CD4-positive, alpha-beta T cell treated with Interleukin-10 for 1 hour (primary cell): ENCODE results near the gene MSL3B.

ENCODE experiments used
- DNase-seq: peaks from one replicate; pipeline ENCODE4 v3.0.0-alpha.2; 2020

MSL3B gene

GRCh38 chr2:233852056-233852455 lies 16.1 kb downstream of the MSL3B start:
- no peak for DNase-seq

GRCh38 chr2:233851169-233851568 lies 17.0 kb downstream of the MSL3B start:
- no peak for DNase-seq

- DNase-seq: no peak
Observed at GRCh38 chr2:233850745-233851144, 17.4 kb downstream of the MSL3B start.

- no peak for DNase-seq
Observed at GRCh38 chr2:233849607-233850271, 18.4 kb downstream of the MSL3B start.

GRCh38 chr2:233848276-233848675 lies 19.9 kb downstream of the MSL3B start:
- DNase-seq: no peak

- DNase-seq: no peak
Observed at GRCh38 chr2:233847248-233847898, 20.8 kb downstream of the MSL3B start.

- DNase-seq: no peak
Observed at GRCh38 chr2:233846387-233847247, 21.6 kb downstream of the MSL3B start.

GRCh38 chr2:233845301-233846060 lies 22.7 kb downstream of the MSL3B start:
- DNase-seq: no peak

- DNase-seq: no peak
Observed at GRCh38 chr2:233844836-233845235, 23.4 kb downstream of the MSL3B start.

GRCh38 chr2:233844064-233844807 lies 23.9 kb downstream of the MSL3B start:
- DNase-seq: no peak

GRCh38 chr2:233841183-233841582 lies 27.0 kb downstream of the MSL3B start:
- no peak for DNase-seq

GRCh38 chr2:233840520-233840919 lies 27.7 kb downstream of the MSL3B start:
- DNase-seq: no peak

- DNase-seq: no peak
Observed at GRCh38 chr2:233839447-233839820, 28.8 kb downstream of the MSL3B start.

- no peak for DNase-seq
Observed at GRCh38 chr2:233838726-233839446, 29.3 kb downstream of the MSL3B start.

GRCh38 chr2:233838251-233838650 lies 29.9 kb downstream of the MSL3B start:
- DNase-seq: no peak

GRCh38 chr2:233837694-233838229 lies 30.4 kb downstream of the MSL3B start:
- no peak for DNase-seq

GRCh38 chr2:233836359-233836758 lies 31.8 kb downstream of the MSL3B start:
- DNase-seq: no peak

- DNase-seq: no peak
Observed at GRCh38 chr2:233835230-233836186, 32.7 kb downstream of the MSL3B start.

GRCh38 chr2:233833345-233833744 lies 34.8 kb downstream of the MSL3B start:
- DNase-seq: no peak

GRCh38 chr2:233832869-233833311 lies 35.3 kb downstream of the MSL3B start:
- no peak for DNase-seq
